ENCODE data around the gene MOGAT3. TPM values are rescaled to one million over a fixed set of nuclear protein-coding genes. Genes with fewer than 3 reads are reported as not detected.

Gene MOGAT3
- polyA plus RNA-seq, 1 donor (not counting 4 experiments of a cell fraction or from before 2014, with no cell fraction given), result not detected

DNA sequence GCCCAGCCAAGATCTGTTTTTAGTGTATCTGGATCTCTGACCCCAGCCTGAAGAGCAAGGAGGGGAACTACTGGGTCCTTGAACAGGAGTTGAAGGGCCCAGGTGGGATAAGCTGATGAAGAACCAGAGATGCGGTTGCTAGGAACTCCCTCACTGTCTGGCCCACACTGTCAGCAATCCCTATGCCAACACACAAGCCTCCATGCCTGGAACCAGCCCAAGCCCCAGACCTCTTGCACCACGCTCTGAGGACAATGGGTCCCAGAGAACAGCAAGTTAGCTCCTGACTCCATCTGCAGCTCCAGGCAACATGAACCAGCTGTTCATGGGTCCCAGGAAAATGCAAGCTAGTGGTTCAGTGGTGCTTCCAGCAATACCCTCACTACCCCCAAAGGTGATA lies 23.2 kb downstream of the MOGAT3 start:
- dilution Hi-C loops (cut with MboI; ENCODE audit: extremely low pct_ligation_motif_present, low sequenced_read_pairs), result no loop called here
- Histone ChIP-seq H3K4me3 (ENCODE audit: control insufficient read depth in 2 of 3, extremely low read depth in 1 of 3, insufficient read depth in 2 of 3, low read depth in 1 of 3, low read length in 3 of 3) (no peak overlapping the region), H3K4me2 (ENCODE audit: control insufficient read depth, extremely low read depth, insufficient read depth, low read depth, low read length) (no peak overlapping the region), H4K20me1 (ENCODE audit: control insufficient read depth, extremely low read depth, insufficient read depth, low read length) (no peaks in the 10 kb centered on the region), H3K9ac (ENCODE audit: control insufficient read depth, extremely low read depth, insufficient read depth, low read length) (no peak overlapping the region), H3K4me1 (ENCODE audit: control insufficient read depth, extremely low read depth, insufficient read depth, low read length) (peaks cover 9% of the 10 kb centered on the region), H3K27ac (ENCODE audit: control insufficient read depth, insufficient read depth, low read length) (no peak overlapping the region), H3K79me2 (ENCODE audit: control insufficient read depth, insufficient read depth, low read length) (no peaks in the 10 kb centered on the region), H3K36me3 (ENCODE audit: control insufficient read depth in 2 of 2, extremely low read depth in 1 of 2, insufficient read depth in 2 of 2, low read length in 2 of 2) (no peaks in the 10 kb centered on the region), H3K27me3 (ENCODE audit: control insufficient read depth, extremely low read depth, insufficient read depth, low read length) (peaks cover 74% of the 10 kb centered on the region), H3K9me1 (ENCODE audit: control insufficient read depth, extremely low read depth, insufficient read depth, low read length) (no peaks in the 10 kb centered on the region), H2AFZ (ENCODE audit: control insufficient read depth, low read length) (no peak overlapping the region), H3K9me3 (ENCODE audit: control insufficient read depth, low read depth, low read length) (no peaks in the 10 kb centered on the region)
- no peak for FAIRE-seq
- DNase-seq (ENCODE audit: low read depth, low spot score), result no peak
- TF ChIP-seq EZH2 (IDR thresholded peaks at IDR 0.05; ENCODE audit: low read length), result no peak

DNA sequence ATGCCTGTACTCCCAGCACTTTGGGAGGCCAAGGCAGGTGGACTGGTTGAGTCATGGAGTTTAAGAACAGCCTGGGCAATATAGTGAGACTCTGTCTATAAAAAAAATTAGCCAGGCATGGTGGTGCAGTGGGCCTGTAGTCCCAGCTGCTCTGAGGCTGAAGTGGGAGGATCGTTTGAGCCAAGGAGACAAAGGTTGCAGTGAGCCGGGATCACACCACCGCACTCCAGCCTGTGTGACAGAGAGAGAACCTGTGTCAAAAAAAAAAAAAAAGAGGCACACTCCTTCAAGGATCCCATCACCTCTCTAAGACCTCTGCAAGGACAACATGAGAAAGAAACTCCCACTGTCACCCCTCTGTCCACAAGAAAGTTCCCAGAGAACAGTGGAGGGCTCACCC lies 25.2 kb downstream of the MOGAT3 start:
- DNase-seq (ENCODE audit: low read depth, low spot score) (no peak), FAIRE-seq (no peak)
- Histone ChIP-seq H3K4me1 (ENCODE audit: control insufficient read depth, extremely low read depth, insufficient read depth, low read length) (peaks cover 9% of the 10 kb centered on the region), H3K4me3 (ENCODE audit: control insufficient read depth in 2 of 3, extremely low read depth in 1 of 3, insufficient read depth in 2 of 3, low read depth in 1 of 3, low read length in 3 of 3) (no peak overlapping the region), H4K20me1 (ENCODE audit: control insufficient read depth, extremely low read depth, insufficient read depth, low read length) (no peaks in the 10 kb centered on the region), H3K27me3 (ENCODE audit: control insufficient read depth, extremely low read depth, insufficient read depth, low read length) (peaks cover 88% of the 10 kb centered on the region), H3K9me1 (ENCODE audit: control insufficient read depth, extremely low read depth, insufficient read depth, low read length) (no peaks in the 10 kb centered on the region), H3K4me2 (ENCODE audit: control insufficient read depth, extremely low read depth, insufficient read depth, low read depth, low read length) (no peak overlapping the region), H3K79me2 (ENCODE audit: control insufficient read depth, insufficient read depth, low read length) (no peaks in the 10 kb centered on the region), H3K36me3 (ENCODE audit: control insufficient read depth in 2 of 2, extremely low read depth in 1 of 2, insufficient read depth in 2 of 2, low read length in 2 of 2) (no peaks in the 10 kb centered on the region), H3K27ac (ENCODE audit: control insufficient read depth, insufficient read depth, low read length) (no peak overlapping the region), H3K9me3 (ENCODE audit: control insufficient read depth, low read depth, low read length) (no peaks in the 10 kb centered on the region), H2AFZ (ENCODE audit: control insufficient read depth, low read length) (no peak overlapping the region), H3K9ac (ENCODE audit: control insufficient read depth, extremely low read depth, insufficient read depth, low read length) (no peak overlapping the region)
- dilution Hi-C loops (cut with MboI; ENCODE audit: extremely low pct_ligation_motif_present, low sequenced_read_pairs), result no loop called here
- TF ChIP-seq EZH2 (IDR thresholded peaks at IDR 0.05; ENCODE audit: low read length), result no peak
- TF ChIP-seq, protein P1, sequence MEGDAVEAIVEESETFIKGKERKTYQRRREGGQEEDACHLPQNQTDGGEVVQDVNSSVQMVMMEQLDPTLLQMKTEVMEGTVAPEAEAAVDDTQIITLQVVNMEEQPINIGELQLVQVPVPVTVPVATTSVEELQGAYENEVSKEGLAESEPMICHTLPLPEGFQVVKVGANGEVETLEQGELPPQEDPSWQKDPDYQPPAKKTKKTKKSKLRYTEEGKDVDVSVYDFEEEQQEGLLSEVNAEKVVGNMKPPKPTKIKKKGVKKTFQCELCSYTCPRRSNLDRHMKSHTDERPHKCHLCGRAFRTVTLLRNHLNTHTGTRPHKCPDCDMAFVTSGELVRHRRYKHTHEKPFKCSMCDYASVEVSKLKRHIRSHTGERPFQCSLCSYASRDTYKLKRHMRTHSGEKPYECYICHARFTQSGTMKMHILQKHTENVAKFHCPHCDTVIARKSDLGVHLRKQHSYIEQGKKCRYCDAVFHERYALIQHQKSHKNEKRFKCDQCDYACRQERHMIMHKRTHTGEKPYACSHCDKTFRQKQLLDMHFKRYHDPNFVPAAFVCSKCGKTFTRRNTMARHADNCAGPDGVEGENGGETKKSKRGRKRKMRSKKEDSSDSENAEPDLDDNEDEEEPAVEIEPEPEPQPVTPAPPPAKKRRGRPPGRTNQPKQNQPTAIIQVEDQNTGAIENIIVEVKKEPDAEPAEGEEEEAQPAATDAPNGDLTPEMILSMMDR (optimal IDR thresholded peaks at IDR 0.05 in 1 of 3, IDR thresholded peaks at IDR 0.05 in 1 of 3, conservative IDR thresholded peaks at IDR 0.05 in 1 of 3; ENCODE audit: extremely low read depth in 1 of 3, insufficient read depth in 2 of 3, low read length in 3 of 3), result no peak

DNA sequence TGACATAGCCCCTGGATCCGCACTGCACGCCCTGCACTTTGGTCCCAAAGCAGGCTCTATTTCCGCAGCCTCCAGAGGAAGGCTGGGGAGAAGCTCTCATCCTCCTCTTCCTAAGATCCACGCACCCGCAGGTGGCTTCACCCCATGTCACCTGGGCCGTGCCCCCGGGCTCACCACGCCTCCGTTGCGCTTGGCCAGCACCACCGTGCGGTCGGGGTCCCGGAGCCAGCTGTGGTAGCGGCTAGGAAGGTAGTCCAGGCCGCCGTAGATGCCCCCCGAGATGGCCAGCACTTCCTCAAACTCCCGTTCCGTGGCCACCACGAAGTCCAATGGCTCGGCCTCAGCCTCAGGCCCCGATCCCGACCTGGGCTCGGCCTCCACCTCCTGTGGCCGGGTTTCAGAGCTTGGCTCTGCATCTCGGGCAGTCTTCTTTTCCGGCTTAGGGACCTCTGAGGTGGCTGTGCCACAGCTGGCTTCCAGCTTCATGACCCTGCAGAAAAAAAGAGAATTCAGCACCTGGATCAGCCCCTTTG lies 26.4 kb downstream of the MOGAT3 start:
- H4K20me1 ChIP-seq (ENCODE audit: control insufficient read depth, extremely low read depth, insufficient read depth, low read length), result no peaks in the 10 kb centered on the region
- DNase-seq (ENCODE audit: low read depth, low spot score) (no peak), FAIRE-seq (no peak)
- peaks cover 88% of the 10 kb centered on the region for H3K27me3 ChIP-seq (ENCODE audit: control insufficient read depth, extremely low read depth, insufficient read depth, low read length)
- H3K9ac ChIP-seq (ENCODE audit: control insufficient read depth, extremely low read depth, insufficient read depth, low read length), result no peak overlapping the region
- dilution Hi-C loops (cut with MboI; ENCODE audit: extremely low pct_ligation_motif_present, low sequenced_read_pairs), result no loop called here
- H3K4me3 ChIP-seq (ENCODE audit: control insufficient read depth in 2 of 3, extremely low read depth in 1 of 3, insufficient read depth in 2 of 3, low read depth in 1 of 3, low read length in 3 of 3), result peak overlapping the region in 1 of 3 experiments; percentile 7
- no peaks in the 10 kb centered on the region for H3K9me3 ChIP-seq (ENCODE audit: control insufficient read depth, low read depth, low read length)
- H3K4me1 ChIP-seq (ENCODE audit: control insufficient read depth, extremely low read depth, insufficient read depth, low read length), result peaks cover 13% of the 10 kb centered on the region
- peak overlapping the region; percentile 58 for H3K4me2 ChIP-seq (ENCODE audit: control insufficient read depth, extremely low read depth, insufficient read depth, low read depth, low read length)
- no peak overlapping the region for H2AFZ ChIP-seq (ENCODE audit: control insufficient read depth, low read length)
- no peaks in the 10 kb centered on the region for H3K79me2 ChIP-seq (ENCODE audit: control insufficient read depth, insufficient read depth, low read length)
- peak; percentile 58 for TF ChIP-seq EZH2 (IDR thresholded peaks at IDR 0.05; ENCODE audit: low read length)
- TF ChIP-seq, protein P1 (optimal IDR thresholded peaks at IDR 0.05 in 1 of 3, IDR thresholded peaks at IDR 0.05 in 1 of 3, conservative IDR thresholded peaks at IDR 0.05 in 1 of 3; ENCODE audit: extremely low read depth in 1 of 3, insufficient read depth in 2 of 3, low read length in 3 of 3), result no peak
- H3K9me1 ChIP-seq (ENCODE audit: control insufficient read depth, extremely low read depth, insufficient read depth, low read length), result no peaks in the 10 kb centered on the region
- H3K27ac ChIP-seq (ENCODE audit: control insufficient read depth, insufficient read depth, low read length), result no peak overlapping the region
- H3K36me3 ChIP-seq (ENCODE audit: control insufficient read depth in 2 of 2, extremely low read depth in 1 of 2, insufficient read depth in 2 of 2, low read length in 2 of 2), result no peaks in the 10 kb centered on the region

Data from keratinocyte (primary cell).